Activated CD8-positive, alpha-beta T cell treated with anti-CD3 and anti-CD28 coated beads, Interleukin-2, amount 10 ng/mL, durations not matched to agents 7 days and 5 days (primary cell): ENCODE data around the gene TIGD1. TPM values are rescaled to one million over a fixed set of nuclear protein-coding genes. Genes with fewer than 3 reads are reported as not detected.
"Not testable (repeated sequence)": the region's sequence is repeated elsewhere in the genome, so short reads cannot be mapped to it uniquely, and the experiment has no call there.

Experiments
- ATAC-seq: fragments of 150-1000 bp; cut with Tn5 transposase; one replicate; pipeline ENCODE4 v1.10.0; 2021; ENCODE audit warnings: moderate library complexity
- CTCF ChIA-PET: fragments of 350-600 bp; sonication (Branson Sonifier 250); formaldehyde crosslinking; loops from one replicate; lab custom pipeline; 2021; ENCODE audit warnings: antibody characterized with exemption; lab: Charles Lee
- POLR2A ChIA-PET: fragments of 350-600 bp; sonication (Branson Sonifier 250); formaldehyde crosslinking; loops from one replicate; lab custom pipeline; 2021; ENCODE audit warnings: antibody characterized with exemption; lab: Charles Lee
- DNase-seq: peaks from one replicate; pipeline ENCODE4 v3.0.0-alpha.2; 2020
- H3K27ac Mint-ChIP-seq: one replicate; pipeline ENCODE4 v1.8.0; 2021; ENCODE audit warnings: mild to moderate bottlenecking, mixed read lengths
- H3K27me3 Mint-ChIP-seq: one replicate; pipeline ENCODE4 v1.8.0; 2021; ENCODE audit warnings: low read depth, mixed read lengths
- H3K36me3 Mint-ChIP-seq: one replicate; pipeline ENCODE4 v1.8.0; 2021; ENCODE audit warnings: low read depth, mixed read lengths
- H3K4me1 Mint-ChIP-seq: one replicate; pipeline ENCODE4 v1.8.0; 2021; ENCODE audit warnings: low read depth, mixed read lengths
- H3K4me3 Mint-ChIP-seq: one replicate; pipeline ENCODE4 v1.8.0; 2021; ENCODE audit warnings: mild to moderate bottlenecking, mixed read lengths
- H3K9me3 Mint-ChIP-seq: one replicate; pipeline ENCODE4 v1.8.0; 2022; ENCODE audit warnings: mixed read lengths; ENCODE audit not compliant: insufficient read depth
- total RNA-seq, 2 experiments: library from RNA; stranded (reverse); gene quantifications; one replicate each; pipeline ENCODE4 v1.2.3, GENCODE V29; 2021

TIGD1 gene
- total RNA-seq, 2 experiments from 2014 or later: 7.5 to 7.7 TPM

DNA sequence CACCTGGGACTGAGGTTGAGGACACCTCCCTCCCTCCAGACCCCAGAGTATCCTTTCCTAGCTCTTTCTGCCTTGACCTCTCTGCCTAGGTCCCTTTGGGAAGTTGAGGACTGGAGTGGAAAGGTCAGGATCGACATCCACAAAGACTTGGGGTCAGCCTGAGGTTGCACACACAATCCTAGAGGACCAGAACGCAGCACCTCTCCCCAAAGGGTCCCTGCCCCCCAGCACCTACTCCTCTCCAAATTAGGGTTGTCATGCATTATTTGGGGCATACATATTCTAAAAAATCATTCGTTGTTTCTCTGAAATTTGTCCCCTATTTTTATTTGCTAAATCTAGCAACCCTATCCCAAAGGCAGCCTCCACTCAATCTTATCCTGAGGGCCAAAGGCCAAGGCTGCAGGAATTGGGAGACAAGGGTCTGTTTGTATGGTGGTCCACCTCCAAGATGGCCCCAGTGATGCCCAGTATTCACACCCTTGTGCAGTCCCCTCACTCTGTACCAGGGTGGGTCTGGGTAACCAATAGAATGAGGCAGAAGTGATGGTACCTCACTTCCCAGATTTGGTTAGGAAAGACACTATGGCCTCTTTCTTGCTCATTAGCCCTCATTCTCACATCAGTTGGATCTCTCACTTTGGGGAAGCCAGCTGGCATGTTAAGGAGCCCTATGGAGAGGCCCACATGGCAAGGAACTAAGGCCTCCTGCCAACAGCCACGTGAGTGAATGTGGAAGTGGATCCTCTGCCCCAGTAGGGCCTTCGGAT is 14.4 kb downstream of the TIGD1 start:
- Mint-ChIP-seq H3K4me1 (peaks cover 12% of the 10 kb centered on the region), H3K36me3 (no peaks in the 10 kb centered on the region)
- CTCF ChIA-PET: no interaction called here

GRCh38 chr2:232534940-232535651 is 15.3 kb downstream of the TIGD1 start:
- ATAC-seq (no peak), DNase-seq (no peak)
- CTCF ChIA-PET: no interaction called here
- peaks cover 9% of the 10 kb centered on the region for H3K27me3 Mint-ChIP-seq
- H3K4me1 Mint-ChIP-seq: peaks cover 12% of the 10 kb centered on the region
- POLR2A ChIA-PET: no interaction called here
- H3K9me3 Mint-ChIP-seq: no peaks in the 10 kb centered on the region
- no peak overlapping the region for H3K27ac Mint-ChIP-seq
- H3K4me3 Mint-ChIP-seq: no peak overlapping the region
- no peaks in the 10 kb centered on the region for H3K36me3 Mint-ChIP-seq

More for the DNA sequence above, 14.4 kb downstream of the TIGD1 start:
- Mint-ChIP-seq H3K4me3 (no peak overlapping the region), H3K27ac (no peak overlapping the region), H3K27me3 (peaks cover 9% of the 10 kb centered on the region), H3K9me3 (no peaks in the 10 kb centered on the region)
- POLR2A ChIA-PET: no interaction called here
- ATAC-seq: no peak
- DNase-seq: no peak

DNA sequence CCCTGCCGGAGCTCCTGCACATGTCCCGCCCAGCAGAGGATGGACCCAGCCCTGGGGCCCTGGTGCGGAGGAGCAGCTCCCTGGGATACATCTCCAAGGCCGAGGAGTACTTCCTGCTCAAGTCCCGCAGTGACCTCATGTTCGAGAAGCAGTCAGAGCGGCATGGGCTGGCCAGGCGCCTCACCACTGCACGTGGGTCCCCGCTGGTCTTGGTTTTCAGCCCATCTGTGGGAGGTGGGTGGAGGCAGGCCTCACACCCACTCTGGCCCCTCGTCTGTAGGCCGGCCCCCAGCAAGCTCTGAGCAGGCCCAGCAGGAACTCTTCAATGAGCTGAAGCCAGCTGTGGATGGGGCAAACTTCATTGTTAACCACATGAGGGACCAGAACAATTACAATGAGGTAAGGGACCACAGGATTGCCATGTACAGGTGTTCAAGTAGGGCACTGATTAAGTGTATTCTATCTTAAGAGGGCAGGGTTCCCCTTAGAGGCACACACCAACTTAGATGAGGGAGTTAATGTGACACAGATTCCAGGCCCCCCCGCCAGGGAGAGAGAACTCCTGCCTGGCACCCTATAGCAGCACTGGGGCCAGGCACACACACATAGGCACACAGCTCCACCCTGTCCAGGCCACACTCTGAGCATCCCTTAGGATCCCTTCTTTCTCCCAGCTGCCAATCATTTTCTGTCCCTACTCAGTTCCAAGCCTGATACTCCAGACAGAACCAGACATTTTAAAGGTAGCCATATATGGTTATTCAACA is 16.2 kb downstream of the TIGD1 start:
- POLR2A ChIA-PET: interaction anchor here (1.3 kb wide), 1 partner anchor 9 kb away, joined by 3 read pairs; no protein-coding TSS in a partner anchor
- CTCF ChIA-PET: no interaction called here

DNA sequence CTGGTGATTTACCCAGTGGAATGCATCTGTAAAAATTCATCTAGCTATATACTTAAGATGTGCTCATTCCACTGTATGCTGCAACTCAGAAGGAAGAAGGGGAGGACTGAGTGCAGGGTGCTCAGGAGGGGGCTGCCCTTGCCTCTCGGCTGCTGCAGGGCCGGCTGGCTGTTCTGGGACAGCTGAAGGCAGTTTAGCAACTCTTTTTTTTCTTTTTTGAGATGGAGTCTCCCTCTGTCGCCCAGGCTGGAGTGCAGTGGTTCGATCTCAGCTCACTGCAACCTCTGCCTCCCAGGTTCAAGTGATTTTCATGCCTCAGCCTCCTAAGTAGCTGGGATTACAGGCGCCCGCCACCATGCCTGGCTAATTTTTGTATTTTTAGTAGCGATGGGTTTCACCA is 17.5 kb downstream of the TIGD1 start:
- DNase-seq, POLR2A ChIA-PET: not testable (repeated sequence)

More for the DNA sequence above, 16.2 kb downstream of the TIGD1 start:
- H3K9me3 Mint-ChIP-seq: no peaks in the 10 kb centered on the region
- peaks cover 9% of the 10 kb centered on the region for H3K27me3 Mint-ChIP-seq
- ATAC-seq (no peak), DNase-seq (no peak)
- no peak overlapping the region for H3K27ac Mint-ChIP-seq
- no peak overlapping the region for H3K4me3 Mint-ChIP-seq
- H3K4me1 Mint-ChIP-seq: peaks cover 13% of the 10 kb centered on the region
- H3K36me3 Mint-ChIP-seq: no peaks in the 10 kb centered on the region

GRCh38 chr2:232532419-232532818 is 17.9 kb downstream of the TIGD1 start:
- ChIA-PET POLR2A (no interaction called here), CTCF (interaction anchor here (2.6 kb wide), 1 partner anchor 10 kb away, joined by 10 read pairs; no protein-coding TSS in a partner anchor)
- H3K27ac Mint-ChIP-seq: no peak overlapping the region
- peaks cover 12% of the 10 kb centered on the region for H3K4me1 Mint-ChIP-seq
- ATAC-seq: no peak
- no peaks in the 10 kb centered on the region for H3K36me3 Mint-ChIP-seq
- H3K27me3 Mint-ChIP-seq: peaks cover 11% of the 10 kb centered on the region
- H3K4me3 Mint-ChIP-seq: no peak overlapping the region
- DNase-seq: no peak
- H3K9me3 Mint-ChIP-seq: no peaks in the 10 kb centered on the region

More for the DNA sequence above, 17.5 kb downstream of the TIGD1 start:
- CTCF ChIA-PET: interaction anchor here (2.6 kb wide), 1 partner anchor 11 kb away, joined by 10 read pairs; no protein-coding TSS in a partner anchor
- not testable (repeated sequence) for H3K36me3 Mint-ChIP-seq, H3K4me3 Mint-ChIP-seq, ATAC-seq, H3K9me3 Mint-ChIP-seq, H3K27ac Mint-ChIP-seq, H3K27me3 Mint-ChIP-seq
- peaks cover 12% of the 10 kb centered on the region for H3K4me1 Mint-ChIP-seq

DNA sequence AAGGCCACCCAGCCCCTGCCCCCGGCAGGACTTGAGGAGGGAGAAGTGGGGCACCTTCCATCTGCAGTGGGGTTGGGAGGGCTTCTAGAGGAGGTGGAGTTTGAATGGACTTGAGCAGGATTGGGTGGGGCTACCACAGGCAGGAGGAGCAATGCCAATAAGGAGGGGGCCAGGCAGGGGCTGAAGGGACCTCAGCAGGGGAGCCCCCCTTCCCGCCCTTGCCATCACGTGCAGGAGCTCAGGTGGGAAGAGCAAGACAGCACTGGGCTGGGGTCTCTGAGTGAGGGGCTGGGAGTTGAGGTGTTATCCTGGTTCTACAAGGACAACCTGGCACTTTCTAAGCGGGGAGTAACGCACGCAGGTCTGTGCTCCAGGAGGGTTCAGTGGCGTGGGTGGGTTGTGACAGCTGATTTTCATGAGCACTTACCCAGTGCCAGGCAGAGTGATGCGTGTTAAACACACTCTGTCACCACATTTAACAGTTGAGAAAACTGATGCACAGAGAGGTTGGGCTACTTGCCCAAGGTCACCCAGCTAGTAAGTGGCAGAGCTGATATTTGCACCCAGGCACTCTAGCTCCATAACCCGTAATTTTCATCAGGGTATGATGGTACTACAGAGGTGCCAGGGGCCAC is 19.6 kb downstream of the TIGD1 start:
- Mint-ChIP-seq H3K36me3 (no peaks in the 10 kb centered on the region), H3K4me1 (peaks cover 12% of the 10 kb centered on the region), H3K27me3 (peaks cover 18% of the 10 kb centered on the region), H3K27ac (no peak overlapping the region), H3K9me3 (no peaks in the 10 kb centered on the region), H3K4me3 (no peak overlapping the region)
- DNase-seq (no peak), ATAC-seq (no peak)
- ChIA-PET CTCF (interaction anchor here (2.6 kb wide), 1 partner anchor 9 kb away, joined by 10 read pairs; no protein-coding TSS in a partner anchor), POLR2A (no interaction called here)

DNA sequence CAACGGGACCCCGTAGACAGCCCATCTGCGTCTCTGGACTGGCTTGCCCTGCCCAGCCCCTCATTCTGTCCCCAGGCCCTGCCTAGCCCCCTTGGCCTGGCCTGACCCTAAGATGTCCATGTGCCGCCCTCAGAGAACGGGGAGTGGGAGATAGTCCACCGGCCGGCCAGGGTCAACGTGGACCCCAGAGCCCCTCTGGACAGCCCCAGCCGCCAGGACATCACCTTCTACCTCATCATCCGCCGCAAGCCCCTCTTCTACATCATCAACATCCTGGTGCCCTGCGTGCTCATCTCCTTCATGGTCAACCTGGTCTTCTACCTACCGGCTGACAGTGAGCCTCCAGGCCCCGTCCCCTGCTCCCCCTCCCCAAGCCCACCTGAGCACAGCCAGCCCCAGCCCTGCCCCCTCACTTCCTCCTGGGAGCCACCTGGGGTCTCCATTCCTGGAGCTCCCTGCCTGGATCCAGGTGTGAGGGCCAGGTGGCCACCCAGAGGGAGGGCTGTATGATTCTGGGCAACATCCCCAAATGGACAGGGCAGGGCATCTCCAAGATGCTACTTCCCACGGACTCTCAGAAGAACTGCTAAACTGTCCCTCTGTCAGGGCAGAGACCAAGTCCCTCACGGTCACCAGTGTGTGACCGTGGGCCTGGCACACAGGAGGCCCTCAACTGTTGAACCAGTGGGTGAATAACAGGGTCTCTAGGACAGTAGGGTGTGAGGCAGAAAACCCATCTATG is 20.4 kb downstream of the TIGD1 start:
- DNase-seq (no peak), ATAC-seq (no peak)
- Mint-ChIP-seq H3K36me3 (no peaks in the 10 kb centered on the region), H3K9me3 (no peaks in the 10 kb centered on the region), H3K4me3 (no peak overlapping the region), H3K4me1 (peaks cover 12% of the 10 kb centered on the region), H3K27ac (no peak overlapping the region), H3K27me3 (peaks cover 18% of the 10 kb centered on the region)
- ChIA-PET POLR2A (no interaction called here), CTCF (no interaction called here)

GRCh38 chr2:232528746-232529460 is 21.5 kb downstream of the TIGD1 start:
- H3K27me3 Mint-ChIP-seq: peaks cover 27% of the 10 kb centered on the region
- no peak overlapping the region for H3K4me3 Mint-ChIP-seq
- H3K4me1 Mint-ChIP-seq: peaks cover 14% of the 10 kb centered on the region
- ATAC-seq: peak; percentile 50
- ChIA-PET POLR2A (no interaction called here), CTCF (no interaction called here)
- no peaks in the 10 kb centered on the region for H3K9me3 Mint-ChIP-seq
- no peaks in the 10 kb centered on the region for H3K36me3 Mint-ChIP-seq
- no peak for DNase-seq
- H3K27ac Mint-ChIP-seq: peak overlapping the region; percentile 51

- peaks cover 16% of the 10 kb centered on the region for H3K4me1 Mint-ChIP-seq
- H3K27ac Mint-ChIP-seq: no peak overlapping the region
- H3K9me3 Mint-ChIP-seq: no peaks in the 10 kb centered on the region
- H3K36me3 Mint-ChIP-seq: no peaks in the 10 kb centered on the region
- ATAC-seq: no peak
- ChIA-PET CTCF (no interaction called here), POLR2A (no interaction called here)
- no peak for DNase-seq
- H3K4me3 Mint-ChIP-seq: no peak overlapping the region
- peaks cover 32% of the 10 kb centered on the region for H3K27me3 Mint-ChIP-seq
Measured at GRCh38 chr2:232527905-232528470, 22.4 kb downstream of the TIGD1 start.

DNA sequence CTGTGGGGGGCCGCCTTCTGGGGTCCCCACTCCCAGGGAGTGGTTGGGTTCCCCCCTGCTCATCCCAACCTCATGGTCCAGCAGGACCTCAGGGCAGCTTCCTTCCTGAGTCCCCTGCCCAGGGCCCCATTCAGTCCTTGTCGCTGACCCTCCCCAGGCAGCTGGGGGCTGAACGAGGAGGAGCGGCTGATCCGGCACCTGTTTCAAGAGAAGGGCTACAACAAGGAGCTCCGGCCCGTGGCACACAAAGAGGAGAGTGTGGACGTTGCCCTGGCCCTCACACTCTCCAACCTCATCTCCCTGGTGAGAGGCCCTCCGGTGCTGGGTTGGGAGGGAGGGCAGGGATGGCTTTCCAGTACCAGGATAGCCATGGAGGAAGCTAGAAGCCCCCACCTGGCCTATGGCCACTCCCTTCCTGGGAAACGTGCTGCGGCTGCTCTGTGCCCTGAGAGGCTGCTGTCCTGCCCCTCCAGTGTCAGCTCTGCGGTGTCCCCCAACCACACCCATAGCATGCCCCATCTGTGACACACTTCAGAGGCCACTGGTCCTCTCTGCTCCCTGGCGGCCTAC is 23.9 kb downstream of the TIGD1 start:
- DNase-seq (no peak), ATAC-seq (no peak)
- Mint-ChIP-seq H3K36me3 (no peaks in the 10 kb centered on the region), H3K27ac (no peak overlapping the region), H3K4me1 (peaks cover 19% of the 10 kb centered on the region), H3K27me3 (peaks cover 36% of the 10 kb centered on the region), H3K9me3 (no peaks in the 10 kb centered on the region), H3K4me3 (no peak overlapping the region)
- CTCF ChIA-PET: no interaction called here
- POLR2A ChIA-PET: no interaction called here
